UCSD-AML1 (cell line): ENCODE data around the gene RNF150.

Source experiments
- DNase-seq: peaks from one replicate; lab custom pipeline; 2025; ENCODE audit not compliant: unreplicated experiment; lab: John Stamatoyannopoulos, UW

RNF150 gene

GRCh38 chr4:140930557-140930956 lies 202.7 kb downstream of the RNF150 start:
- DNase-seq = no peak

- no peak for DNase-seq
Measured at GRCh38 chr4:140930011-140930410, 203.3 kb downstream of the RNF150 start.

- no peak for DNase-seq
Measured at GRCh38 chr4:140928880-140929279, 204.4 kb downstream of the RNF150 start.

GRCh38 chr4:140926672-140927071 lies 206.6 kb downstream of the RNF150 start:
- no peak for DNase-seq

GRCh38 chr4:140925417-140925816 lies 207.9 kb downstream of the RNF150 start:
- no peak for DNase-seq

- DNase-seq = no peak
Measured at GRCh38 chr4:140924761-140925392, 208.4 kb downstream of the RNF150 start.

GRCh38 chr4:140906993-140907962 lies 226.0 kb downstream of the RNF150 start:
- DNase-seq = no peak

- DNase-seq = no peak
Measured at GRCh38 chr4:140904904-140905303, 228.4 kb downstream of the RNF150 start.

GRCh38 chr4:140903522-140904475 lies 229.5 kb downstream of the RNF150 start:
- DNase-seq = no peak

GRCh38 chr4:140901736-140902336 lies 231.4 kb downstream of the RNF150 start:
- no peak for DNase-seq

- no peak for DNase-seq
Measured at GRCh38 chr4:140893939-140894338, 239.3 kb downstream of the RNF150 start.

- DNase-seq = no peak
Measured at GRCh38 chr4:140888054-140888453, 245.2 kb downstream of the RNF150 start.

GRCh38 chr4:140887467-140887866 lies 245.8 kb downstream of the RNF150 start:
- DNase-seq = no peak

GRCh38 chr4:140884431-140885058 lies 248.7 kb downstream of the RNF150 start:
- DNase-seq = no peak

GRCh38 chr4:140877781-140878180 lies 255.5 kb downstream of the RNF150 start:
- DNase-seq = no peak

- DNase-seq = no peak
Measured at GRCh38 chr4:140876615-140877364, 256.5 kb downstream of the RNF150 start.

- DNase-seq = no peak
Measured at GRCh38 chr4:140875746-140876452, 257.4 kb downstream of the RNF150 start.

- DNase-seq = no peak
Measured at GRCh38 chr4:140874056-140874455, 259.2 kb downstream of the RNF150 start.

- no peak for DNase-seq
Measured at GRCh38 chr4:140871368-140871767, 261.9 kb downstream of the RNF150 start.
